Measurements from ENCODE around the gene IFNA5.

DNA sequence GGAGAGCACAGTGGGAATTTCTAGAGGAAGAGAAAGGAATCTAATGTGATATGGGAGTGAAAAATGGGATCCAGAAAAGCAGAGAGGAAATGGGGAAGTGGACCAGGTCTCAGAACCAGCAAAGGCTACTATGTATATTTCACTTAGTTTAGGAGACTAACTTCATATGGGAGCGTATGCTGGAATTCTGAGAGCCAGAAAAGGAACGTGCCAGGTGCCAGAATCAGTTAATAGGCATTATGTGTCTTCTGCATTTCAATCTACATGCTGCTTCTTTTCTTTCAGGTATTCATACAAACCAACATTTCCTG is 36.8 kb downstream of the IFNA5 start:
- TF ChIP-seq, protein P1, sequence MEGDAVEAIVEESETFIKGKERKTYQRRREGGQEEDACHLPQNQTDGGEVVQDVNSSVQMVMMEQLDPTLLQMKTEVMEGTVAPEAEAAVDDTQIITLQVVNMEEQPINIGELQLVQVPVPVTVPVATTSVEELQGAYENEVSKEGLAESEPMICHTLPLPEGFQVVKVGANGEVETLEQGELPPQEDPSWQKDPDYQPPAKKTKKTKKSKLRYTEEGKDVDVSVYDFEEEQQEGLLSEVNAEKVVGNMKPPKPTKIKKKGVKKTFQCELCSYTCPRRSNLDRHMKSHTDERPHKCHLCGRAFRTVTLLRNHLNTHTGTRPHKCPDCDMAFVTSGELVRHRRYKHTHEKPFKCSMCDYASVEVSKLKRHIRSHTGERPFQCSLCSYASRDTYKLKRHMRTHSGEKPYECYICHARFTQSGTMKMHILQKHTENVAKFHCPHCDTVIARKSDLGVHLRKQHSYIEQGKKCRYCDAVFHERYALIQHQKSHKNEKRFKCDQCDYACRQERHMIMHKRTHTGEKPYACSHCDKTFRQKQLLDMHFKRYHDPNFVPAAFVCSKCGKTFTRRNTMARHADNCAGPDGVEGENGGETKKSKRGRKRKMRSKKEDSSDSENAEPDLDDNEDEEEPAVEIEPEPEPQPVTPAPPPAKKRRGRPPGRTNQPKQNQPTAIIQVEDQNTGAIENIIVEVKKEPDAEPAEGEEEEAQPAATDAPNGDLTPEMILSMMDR (IDR thresholded peaks at IDR 0.05), result no peak
- no peak for TF ChIP-seq POLR2A (IDR thresholded peaks at IDR 0.05)

Data from esophagus squamous epithelium (tissue), 4 donors.